HFFc6 (cell line): ENCODE results near the gene CFAP100. TPM values are rescaled to one million over a fixed set of nuclear protein-coding genes. Genes with fewer than 3 reads are reported as not detected.
A peak's percentile ranks its signal among the peaks of the same experiment; 100 is the strongest.

Experiments
- DNase-seq: peaks from one replicate; pipeline ENCODE4 v3.0.0-alpha.2; 2018
- H3K27ac Mint-ChIP-seq: 2 replicates; pipeline ENCODE4 v1.8.0; 2020; ENCODE audit warnings: mild to moderate bottlenecking, mixed read lengths
- H3K27me3 Mint-ChIP-seq: 2 replicates; pipeline ENCODE4 v1.8.0; 2021; ENCODE audit warnings: mild to moderate bottlenecking, moderate library complexity, mixed read lengths; ENCODE audit not compliant: insufficient read depth
- H3K36me3 Mint-ChIP-seq: 2 replicates; pipeline ENCODE4 v1.8.0; 2021; ENCODE audit warnings: low read depth, mixed read lengths
- H3K4me1 Mint-ChIP-seq: 2 replicates; pipeline ENCODE4 v1.8.0; 2020; ENCODE audit warnings: low read depth, mixed read lengths
- H3K4me3 Mint-ChIP-seq: 2 replicates; pipeline ENCODE4 v1.8.0; 2020; ENCODE audit warnings: mild to moderate bottlenecking, moderate library complexity, mixed read lengths
- H3K9me3 Mint-ChIP-seq: 2 replicates; pipeline ENCODE4 v1.8.0; 2020; ENCODE audit warnings: mild to moderate bottlenecking, mixed read lengths
- CTCF ChIP-seq: fragments of 200-600 bp; sonication (generic); IDR thresholded peaks from 2 replicates; pipeline ENCODE4 v1.5.0; 2021; ENCODE audit warnings: antibody characterized with exemption, mild to moderate bottlenecking
- total RNA-seq, 6 experiments: library from RNA; stranded (reverse); fragmentation: NEBNext Ultra II Directional; extraction: Animal tissue kit (Norgen Biotek cat#: 25700); gene quantifications; 2 replicates in 1 of 6; 3 replicates in 5 of 6; pipeline ENCODE4 v1.2.3, GENCODE V29; 2021

Gene CFAP100
- total RNA-seq, 6 experiments from 2014 or later = not detected

GRCh38 chr3:126424039-126424717, 29.5 kb downstream of the CFAP100 start:
- Mint-ChIP-seq H3K36me3 (peaks cover 7% of the 10 kb centered on the region), H3K4me1 (peaks cover 7% of the 10 kb centered on the region), H3K4me3 (no peak overlapping the region), H3K9me3 (peaks cover 18% of the 10 kb centered on the region), H3K27me3 (peaks cover 3% of the 10 kb centered on the region), H3K27ac (no peak overlapping the region)
- TF ChIP-seq CTCF = no peak
- DNase-seq = no peak

- peaks cover 7% of the 10 kb centered on the region for H3K36me3 Mint-ChIP-seq
- TF ChIP-seq CTCF = no peak
- no peaks in the 10 kb centered on the region; the same call in none of the 2 replicates for H3K27me3 Mint-ChIP-seq
- peaks cover 7% of the 10 kb centered on the region for H3K4me1 Mint-ChIP-seq
- no peak for DNase-seq
- H3K27ac Mint-ChIP-seq = no peak overlapping the region
- H3K9me3 Mint-ChIP-seq = peaks cover 18% of the 10 kb centered on the region
- no peak overlapping the region for H3K4me3 Mint-ChIP-seq
Observed at GRCh38 chr3:126424751-126425150, 30.0 kb downstream of the CFAP100 start.

- peaks cover 11% of the 10 kb centered on the region for H3K9me3 Mint-ChIP-seq
- no peaks in the 10 kb centered on the region; the same call in 1 of the 2 replicates for H3K27me3 Mint-ChIP-seq
- H3K27ac Mint-ChIP-seq = no peak overlapping the region
- TF ChIP-seq CTCF = no peak
- H3K4me1 Mint-ChIP-seq = peaks cover 6% of the 10 kb centered on the region
- no peak overlapping the region for H3K4me3 Mint-ChIP-seq
- 0 out of 2 replicates have a peak, but pooled peaks cover under 1% of the 10 kb centered on the region for H3K36me3 Mint-ChIP-seq
- no peak for DNase-seq
Observed at GRCh38 chr3:126431103-126431534, 36.4 kb downstream of the CFAP100 start.

GRCh38 chr3:126432361-126433104, 37.8 kb downstream of the CFAP100 start:
- DNase-seq = peak; percentile 38
- peaks cover 6% of the 10 kb centered on the region; the same call in 1 of the 2 replicates for H3K36me3 Mint-ChIP-seq
- no peak overlapping the region for H3K27ac Mint-ChIP-seq
- H3K9me3 Mint-ChIP-seq = 0 out of 2 replicates have a peak, but pooled peaks cover 5% of the 10 kb centered on the region
- no peaks in the 10 kb centered on the region; the same call in 1 of the 2 replicates for H3K27me3 Mint-ChIP-seq
- TF ChIP-seq CTCF = no peak
- no peak overlapping the region for H3K4me3 Mint-ChIP-seq
- peaks cover 6% of the 10 kb centered on the region for H3K4me1 Mint-ChIP-seq

- H3K36me3 Mint-ChIP-seq = peaks cover 9% of the 10 kb centered on the region; the same call in 1 of the 2 replicates
- no peak for TF ChIP-seq CTCF
- H3K4me3 Mint-ChIP-seq = no peak overlapping the region
- H3K4me1 Mint-ChIP-seq = peaks cover 6% of the 10 kb centered on the region
- DNase-seq = no peak
- H3K9me3 Mint-ChIP-seq = no peaks in the 10 kb centered on the region
- no peaks in the 10 kb centered on the region; the same call in 1 of the 2 replicates for H3K27me3 Mint-ChIP-seq
- H3K27ac Mint-ChIP-seq = no peak overlapping the region
Observed at GRCh38 chr3:126433105-126433430, 38.4 kb downstream of the CFAP100 start.
